Upper lobe of left lung (tissue), 6 donors: ENCODE results near the gene ZNF483. TPM values are rescaled to one million over a fixed set of nuclear protein-coding genes. Genes with fewer than 3 reads are reported as not detected.
"Not testable (repeated sequence)": the region's sequence is repeated elsewhere in the genome, so short reads cannot be mapped to it uniquely, and the experiment has no call there.

ENCODE experiments used
- ATAC-seq, 2 donors: fragments of 200-7000 bp; cut with Tn5 transposase; one replicate each; pipeline ENCODE4 v1.9.1; 2022; ENCODE audit warnings: mild to moderate bottlenecking in 2 of 2, moderate library complexity in 2 of 2; ENCODE audit not compliant: low FRiP score in 2 of 2
- DNase-seq, 2 donors: peaks; one replicate each; pipeline ENCODE4 v3.0.0-alpha.2; 2019 to 2020
- H3K27ac ChIP-seq, 4 donors: fragments of 200-600 bp; sonication (generic); one replicate each; pipeline ENCODE4 v1.5.1; 2016 to 2019
- H3K27me3 ChIP-seq, 4 donors: fragments of 200-600 bp; sonication (generic); one replicate each; pipeline ENCODE4 v1.5.1; 2017 to 2019
- H3K36me3 ChIP-seq, 4 donors: fragments of 200-600 bp; sonication (generic); one replicate each; pipeline ENCODE4 v1.5.1; 2016 to 2019
- H3K4me1 ChIP-seq, 4 donors: fragments of 200-600 bp; sonication (generic); one replicate each; pipeline ENCODE4 v1.5.1; 2018 to 2019
- H3K4me3 ChIP-seq, 4 donors: fragments of 200-600 bp; sonication (generic); one replicate each; pipeline ENCODE4 v1.5.1; 2017 to 2019; ENCODE audit warnings: mild to moderate bottlenecking in 2 of 4, moderate library complexity in 1 of 4
- H3K9me3 ChIP-seq, 4 donors: fragments of 200-600 bp; sonication (generic); one replicate each; pipeline ENCODE4 v1.5.1; 2018 to 2019
- CTCF ChIP-seq, 6 experiments: fragments of 450-650 bp in 4 of 6; fragments of 200-600 bp in 2 of 6; sonication (generic) in 2 of 6; IDR thresholded peaks; one replicate each; pipeline ENCODE4 v1.5.1; 2016 to 2019; ENCODE audit warnings: antibody characterized with exemption in 6 of 6
- EP300 ChIP-seq, 4 donors: sonication (generic); formaldehyde crosslinking; IDR thresholded peaks; one replicate each; pipeline ENCODE4 v1.5.1; 2017; ENCODE audit warnings: antibody characterized with exemption in 4 of 4, control low read depth in 2 of 4
- POLR2A ChIP-seq, 4 donors: fragments of 450-650 bp; IDR thresholded peaks; one replicate each; pipeline ENCODE4 v1.5.1; 2016 to 2017; ENCODE audit warnings: antibody characterized with exemption in 4 of 4, mild to moderate bottlenecking in 2 of 4
- POLR2AphosphoS5 ChIP-seq, 2 donors: sonication (generic); formaldehyde crosslinking; IDR thresholded peaks; one replicate each; pipeline ENCODE4 v1.5.1; 2017; ENCODE audit warnings: antibody characterized with exemption in 2 of 2
- WGBS, 2 donors: methylation state at CpG; one replicate each; pipeline ENCODE4 v1.1.5; 2017 to 2018; 5-methylcytosine and 5-hydroxymethylcytosine counted together
- total RNA-seq, 6 donors: library from RNA; depleted of rRNA in 4 of 6; stranded (reverse); fragments of >200 nt in 4 of 6; gene quantifications; one replicate each; pipeline versions ENCODE4 v1.1.0 to v1.2.1, GENCODE V29; 2016 to 2021
- donor health status: DM: no; HTN: no; CAD: no; lungs with moderate emphysema.
- donor health status: DM: no; HTN: yes; CAD: no; lungs with severe emphysema.

The ZNF483 gene
- total RNA-seq, 6 donors from 2014 or later = 4.0 to 22.0 (median 7.4) TPM

GRCh38 chr9:111501005-111501562 lies 23.9 kb upstream of the ZNF483 start:
- DNase-seq (peak in 1 of 2 donors; percentile 56), ATAC-seq (peak in 1 of 2 donors; percentile 26)
- H3K9me3 ChIP-seq = no peaks in the 10 kb centered on the region
- no peaks in the 10 kb centered on the region for H3K36me3 ChIP-seq
- TF ChIP-seq POLR2AphosphoS5 (IDR thresholded peaks at IDR 0.05) = no peak
- no peak for TF ChIP-seq POLR2A (IDR thresholded peaks at IDR 0.05)
- no peak for TF ChIP-seq EP300 (IDR thresholded peaks at IDR 0.05)
- TF ChIP-seq CTCF (IDR thresholded peaks at IDR 0.05) = no peak
- H3K27me3 ChIP-seq = no peaks in the 10 kb centered on the region
- WGBS, 2 donors = 90 to 94% methylated on average over 6 to 16 of the region's 16 CpGs
- H3K4me1 ChIP-seq = no peaks in the 10 kb centered on the region
- no peak overlapping the region for H3K27ac ChIP-seq
- H3K4me3 ChIP-seq = no peak overlapping the region

GRCh38 chr9:111501648-111502047 lies 23.3 kb upstream of the ZNF483 start:
- ATAC-seq (peak in 1 of 2 donors; percentile 55), DNase-seq (no peak)
- Histone ChIP-seq H3K27me3 (no peaks in the 10 kb centered on the region), H3K9me3 (no peaks in the 10 kb centered on the region), H3K27ac (no peak overlapping the region), H3K36me3 (no peaks in the 10 kb centered on the region), H3K4me1 (no peaks in the 10 kb centered on the region), H3K4me3 (no peak overlapping the region)
- no peak for TF ChIP-seq CTCF (IDR thresholded peaks at IDR 0.05)
- TF ChIP-seq POLR2AphosphoS5 (IDR thresholded peaks at IDR 0.05) = no peak
- no peak for TF ChIP-seq POLR2A (IDR thresholded peaks at IDR 0.05)
- no peak for TF ChIP-seq EP300 (IDR thresholded peaks at IDR 0.05)
- 80 to 86% methylated on average over 1 to 6 of the region's 6 CpGs for WGBS, 2 donors

- no peak for TF ChIP-seq EP300 (IDR thresholded peaks at IDR 0.05)
- TF ChIP-seq POLR2A (IDR thresholded peaks at IDR 0.05) = no peak
- no peak for TF ChIP-seq POLR2AphosphoS5 (IDR thresholded peaks at IDR 0.05)
- TF ChIP-seq CTCF (IDR thresholded peaks at IDR 0.05) = no peak
- no peak for ATAC-seq
- H3K27ac ChIP-seq = no peak overlapping the region
- no peaks in the 10 kb centered on the region for H3K9me3 ChIP-seq
- whole genome bisulfite sequencing, 2 donors = 93 to 100% methylated on average over 1 to 2 of the region's 3 CpGs
- no peaks in the 10 kb centered on the region for H3K4me1 ChIP-seq
- DNase-seq = peak in 1 of 2 donors; percentile 43
- H3K27me3 ChIP-seq = no peaks in the 10 kb centered on the region
- H3K4me3 ChIP-seq = no peak overlapping the region
- H3K36me3 ChIP-seq = no peaks in the 10 kb centered on the region
These were observed 22.5 kb upstream of the ZNF483 start for GRCh38 chr9:111502506-111502905.

- not testable (repeated sequence) for DNase-seq, H3K36me3 ChIP-seq, H3K4me3 ChIP-seq, ATAC-seq, H3K27ac ChIP-seq, H3K27me3 ChIP-seq, H3K9me3 ChIP-seq, H3K4me1 ChIP-seq
- WGBS, 2 donors = 81 to 85% methylated on average over 6 of the region's 6 CpGs
These were observed 13.4 kb upstream of the ZNF483 start for GRCh38 chr9:111511581-111511980.

- Histone ChIP-seq H3K4me3 (no peak overlapping the region), H3K36me3 (no peaks in the 10 kb centered on the region), H3K9me3 (peaks cover 0 to 6% (median 2%) of the 10 kb centered on the region in 4 donors), H3K27me3 (no peaks in the 10 kb centered on the region), H3K4me1 (no peaks in the 10 kb centered on the region), H3K27ac (no peak overlapping the region)
- no peak for TF ChIP-seq POLR2A (IDR thresholded peaks at IDR 0.05)
- no peak for TF ChIP-seq POLR2AphosphoS5 (IDR thresholded peaks at IDR 0.05)
- no peak for TF ChIP-seq CTCF (IDR thresholded peaks at IDR 0.05)
- TF ChIP-seq EP300 (IDR thresholded peaks at IDR 0.05) = no peak
- ATAC-seq = no peak
- DNase-seq = no peak
These were observed 10.0 kb upstream of the ZNF483 start for GRCh38 chr9:111514967-111515366.
